NCI-H1092 treated with DMSO at 0.1 percent for 48 hours (cell line): ENCODE results near the gene BSND.
"Not testable (repeated sequence)": the region's sequence is repeated elsewhere in the genome, so short reads cannot be mapped to it uniquely, and the experiment has no call there.

Source experiments
- DNase-seq: peaks from one replicate; lab custom pipeline; 2025; lab: John Stamatoyannopoulos, UW

BSND gene

DNA sequence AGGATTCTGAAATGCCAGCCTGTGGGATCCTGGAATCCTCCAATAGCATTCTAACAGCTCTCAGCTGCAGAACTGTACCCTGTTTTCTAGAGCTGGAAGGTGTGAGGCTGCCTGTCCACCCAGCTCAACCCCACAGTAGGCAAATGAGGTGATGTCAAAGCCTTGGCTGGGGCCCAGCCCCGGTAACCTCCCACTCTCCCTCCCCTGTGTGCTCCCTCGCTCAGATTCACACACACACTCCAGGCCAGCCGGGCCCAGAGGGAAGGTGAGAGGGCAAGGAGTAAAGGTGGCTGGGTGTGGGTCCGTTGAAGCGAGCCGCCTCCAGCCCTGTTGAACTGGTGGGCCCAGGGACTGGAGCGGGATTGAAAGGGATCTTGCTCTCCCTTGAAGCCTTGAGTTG, at the start of gene BSND:
Gene BSND, plus strand, starts transcription at position 257 of the 400 bp plus-strand sequence. CDS start 254 bp downstream, outside the sequence.
- no peak for DNase-seq

DNA sequence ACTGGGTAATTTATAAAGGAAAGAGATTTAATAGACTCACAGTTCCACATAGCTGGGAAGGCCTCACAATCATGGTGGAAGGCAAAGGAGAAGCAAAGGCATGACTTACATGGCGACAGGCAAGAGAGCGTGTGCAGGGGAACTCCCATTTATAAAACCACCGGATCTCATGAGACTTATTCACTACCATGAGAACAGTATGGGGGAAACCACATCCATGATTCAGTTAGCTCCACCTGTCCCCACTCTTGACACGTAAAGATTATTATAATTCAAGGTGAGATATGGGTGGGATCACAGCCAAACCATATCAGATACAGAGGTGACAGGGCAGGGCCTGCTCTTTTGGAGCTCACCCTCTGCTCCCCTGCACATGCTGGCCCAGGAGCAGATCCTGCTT, 49.7 kb upstream of the BSND start:
- DNase-seq, result no peak

- DNase-seq, result no peak
These were observed 48.7 kb upstream of the BSND start for GRCh38 chr1:54950006-54950368.

GRCh38 chr1:54950369-54951163, 48.2 kb upstream of the BSND start:
- DNase-seq, result peak; percentile 74

DNA sequence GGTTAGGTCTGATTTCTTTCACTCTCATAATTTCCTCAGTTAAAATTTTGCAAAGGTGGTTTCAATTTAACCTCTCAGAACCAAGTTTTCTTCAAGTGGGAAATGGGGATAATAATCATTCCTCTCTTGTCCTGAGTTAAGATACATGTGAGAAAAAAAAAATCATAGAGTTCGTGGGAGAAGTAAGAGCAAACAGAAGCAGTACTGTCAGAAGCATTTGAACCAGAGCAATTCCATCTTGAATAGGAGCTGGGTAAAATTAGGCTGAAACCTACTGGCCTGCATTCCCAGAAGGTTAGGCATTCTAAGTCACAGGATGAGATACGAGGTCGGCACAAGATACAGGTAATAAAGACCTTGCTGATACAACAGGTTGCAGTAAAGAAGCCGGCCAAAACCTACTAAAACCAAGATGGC, 46.9 kb upstream of the BSND start:
- DNase-seq, result no peak

GRCh38 chr1:54952950-54953718, 45.6 kb upstream of the BSND start:
- DNase-seq, result no peak

DNA sequence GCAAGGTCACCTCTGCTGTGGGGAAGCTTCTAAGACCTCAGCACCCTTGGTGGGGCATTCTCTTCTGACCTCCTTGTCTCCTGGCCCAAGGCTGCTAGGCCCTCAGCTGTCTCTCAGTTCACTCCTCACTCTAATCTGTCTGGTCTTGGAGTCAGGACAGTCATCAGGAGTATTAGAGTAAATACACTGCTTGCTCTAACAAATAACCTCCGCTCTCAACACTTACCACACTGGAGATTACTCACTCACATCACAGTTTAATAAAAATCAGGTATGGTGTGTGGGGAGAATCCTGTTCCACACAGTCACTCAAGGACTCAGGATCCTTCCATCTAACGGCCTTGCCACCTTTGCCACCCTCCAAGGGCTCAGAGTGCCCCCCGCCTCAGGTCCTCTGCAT, 44.9 kb upstream of the BSND start:
- no peak for DNase-seq

- DNase-seq, result no peak
These were observed 43.4 kb upstream of the BSND start for GRCh38 chr1:54955359-54955758.

DNA sequence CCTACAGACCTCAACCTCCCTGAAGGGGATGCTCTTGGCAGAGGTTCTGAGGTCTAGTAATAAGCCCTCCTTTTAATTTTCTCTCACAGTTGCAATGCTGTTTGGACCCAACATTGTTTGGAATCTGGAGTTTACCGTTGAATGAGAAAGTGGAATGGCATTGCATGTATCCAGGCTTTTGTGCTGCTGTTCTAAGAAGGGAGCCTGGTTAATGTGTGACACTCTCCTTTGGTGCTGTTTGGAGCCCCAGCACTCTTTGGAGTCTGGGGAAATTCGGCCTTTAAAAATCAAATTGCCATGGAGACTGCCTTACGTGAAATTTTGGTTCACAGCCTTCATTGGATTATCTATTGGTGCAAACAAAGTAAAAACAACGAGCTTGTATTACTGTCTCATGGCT, 42.0 kb upstream of the BSND start:
- no peak for DNase-seq

DNA sequence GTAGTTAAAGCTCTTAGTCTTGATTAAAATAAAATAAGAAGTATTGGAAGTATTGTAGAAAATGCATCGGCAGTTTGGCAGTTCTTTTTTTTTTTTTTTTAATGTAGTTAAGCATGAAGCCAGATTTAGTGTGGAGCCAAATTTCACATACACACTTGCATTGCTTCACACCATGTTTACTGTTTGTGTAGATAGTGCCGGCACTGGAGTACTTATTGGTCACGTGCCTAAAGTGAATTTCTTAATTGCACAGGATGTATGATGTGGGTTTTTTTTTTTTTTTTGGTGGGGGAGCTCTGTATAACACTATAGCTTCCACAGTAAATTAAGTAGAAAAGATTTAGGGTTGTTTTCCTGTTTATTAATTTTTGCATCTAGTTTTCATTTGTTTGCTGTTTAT, 39.5 kb upstream of the BSND start:
- DNase-seq, result no peak

DNA sequence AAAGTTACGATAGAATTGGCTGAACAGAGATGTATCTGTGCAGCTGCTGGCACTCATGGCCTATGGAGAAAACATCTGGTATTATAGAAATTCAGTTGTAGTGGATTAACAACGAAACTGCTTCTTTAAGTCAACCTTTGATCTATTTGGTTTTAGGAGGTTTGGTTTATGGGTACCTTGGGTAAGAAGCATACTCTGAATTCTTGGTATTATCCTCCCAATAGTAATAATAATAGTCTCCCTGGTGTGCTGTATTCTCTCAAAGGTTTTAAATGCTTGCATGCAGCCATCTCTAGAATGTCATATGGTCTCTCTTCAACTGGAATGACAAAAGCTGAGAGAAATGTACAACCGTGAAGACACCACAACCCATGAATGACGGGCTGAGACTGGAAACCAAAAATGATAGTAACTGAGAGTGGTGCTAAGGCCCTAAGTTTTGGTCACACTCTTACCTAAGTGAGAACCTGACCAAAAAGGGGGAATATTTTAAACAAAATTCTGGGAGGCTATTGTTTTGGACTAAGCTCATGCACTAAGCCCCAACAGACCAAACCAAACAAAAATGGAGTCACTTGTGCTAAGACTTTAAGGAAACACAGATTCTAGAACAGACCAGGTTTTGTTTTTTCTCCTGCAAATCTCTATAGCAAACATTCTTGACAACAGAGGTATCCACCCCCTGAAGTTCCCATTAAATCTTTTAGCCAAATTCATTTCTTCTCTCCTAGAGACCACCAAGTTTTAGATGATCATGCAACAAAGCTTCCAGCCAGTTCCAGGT, 35.9 kb upstream of the BSND start:
- DNase-seq, result no peak

- not testable (repeated sequence) for DNase-seq
These were observed 34.9 kb upstream of the BSND start for GRCh38 chr1:54963829-54964228.

DNA sequence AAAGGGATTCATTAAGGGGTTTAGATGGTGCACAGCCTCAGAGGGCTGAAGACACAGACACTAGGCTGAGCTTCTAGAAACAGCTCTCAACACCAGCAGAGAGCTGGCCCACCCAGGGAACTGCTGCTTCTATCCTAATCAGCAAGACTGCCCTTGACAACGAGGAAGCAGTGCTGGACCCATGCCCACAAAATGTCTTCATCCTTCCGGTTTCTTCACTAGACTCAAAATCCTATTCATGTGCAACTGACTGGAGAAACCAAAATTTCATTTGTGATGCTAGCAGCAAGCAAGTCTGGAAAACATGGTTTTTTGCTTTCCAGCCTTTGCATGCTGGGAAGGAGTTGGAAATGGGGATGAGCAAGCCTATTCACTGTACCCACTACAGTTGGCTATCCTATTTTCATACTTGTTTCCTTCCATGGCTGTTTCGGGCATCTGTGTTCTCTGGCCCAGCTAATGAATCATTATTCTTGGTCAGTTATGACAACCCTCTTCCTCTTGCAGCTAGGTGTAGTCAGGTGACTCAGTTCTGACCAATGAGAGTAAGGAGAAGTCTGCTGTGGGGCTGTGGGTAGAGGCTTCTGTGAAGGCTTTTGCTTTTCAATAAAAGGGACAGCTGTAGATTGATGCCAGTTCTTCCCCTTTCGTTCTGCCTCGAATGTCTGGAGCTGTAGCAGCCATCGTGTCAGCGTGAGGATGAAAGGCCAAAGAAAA, 33.0 kb upstream of the BSND start:
- DNase-seq, result no peak

DNA sequence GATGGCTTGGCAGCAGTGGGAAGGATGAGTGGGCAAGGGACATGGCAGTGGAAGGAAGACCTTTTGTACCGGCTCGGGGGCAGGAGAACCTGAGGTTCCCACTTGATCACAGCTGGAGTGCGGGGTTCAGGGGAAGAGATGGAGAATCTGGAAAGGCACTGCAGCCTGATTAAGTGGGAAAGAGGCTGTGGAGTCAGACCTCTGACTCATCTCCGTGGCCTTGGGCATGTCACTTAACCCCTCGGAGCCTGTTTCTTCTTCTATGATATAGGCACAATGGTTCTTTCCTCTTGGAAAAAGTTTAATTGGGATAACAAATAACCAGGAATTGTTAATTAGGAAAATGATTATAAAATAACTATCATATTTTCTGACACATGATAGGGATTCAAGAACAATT, 31.4 kb upstream of the BSND start:
- no peak for DNase-seq

GRCh38 chr1:54968551-54968950, 30.2 kb upstream of the BSND start:
- peak; percentile 68 for DNase-seq

GRCh38 chr1:54969879-54970278, 28.9 kb upstream of the BSND start:
- no peak for DNase-seq

GRCh38 chr1:54970901-54971300, 27.8 kb upstream of the BSND start:
- no peak for DNase-seq

- DNase-seq, result no peak
These were observed 27.4 kb upstream of the BSND start for GRCh38 chr1:54971317-54971791.

GRCh38 chr1:54972436-54972835, 26.3 kb upstream of the BSND start:
- no peak for DNase-seq

GRCh38 chr1:54973205-54973921, 25.4 kb upstream of the BSND start:
- DNase-seq, result peak; percentile 11
